ENCODE data around the gene PDHB. TPM values are rescaled to one million over a fixed set of nuclear protein-coding genes. Genes with fewer than 3 reads are reported as not detected.

PDHB gene
- polyA plus RNA-seq, 1 donor (not counting 4 experiments of a cell fraction or from before 2014, with no cell fraction given): 78.9 TPM

DNA sequence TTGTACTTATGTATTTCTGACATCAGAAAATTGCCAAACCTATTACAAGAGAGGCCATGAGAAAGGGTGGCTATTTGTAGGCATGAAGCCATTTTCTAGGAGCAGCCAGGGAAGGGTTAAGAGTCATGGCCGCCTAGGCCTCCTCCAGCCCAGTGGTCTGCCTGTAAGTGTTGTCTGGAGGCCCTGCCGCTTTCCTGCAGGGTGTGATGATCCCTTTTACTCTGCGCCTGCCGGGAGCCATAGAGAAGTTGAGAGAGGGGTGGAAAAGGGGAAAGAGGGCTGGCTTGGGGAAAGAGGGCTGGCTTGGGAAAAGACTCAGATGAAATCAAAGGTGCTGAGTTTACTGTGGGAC lies 29.2 kb upstream of the PDHB start:
- no peak for FAIRE-seq
- Histone ChIP-seq H3K27ac (ENCODE audit: control insufficient read depth, insufficient read depth, low read length) (no peak overlapping the region), H3K9ac (ENCODE audit: control insufficient read depth, extremely low read depth, insufficient read depth, low read length) (no peak overlapping the region), H3K27me3 (ENCODE audit: control insufficient read depth, extremely low read depth, insufficient read depth, low read length) (no peaks in the 10 kb centered on the region), H3K4me1 (ENCODE audit: control insufficient read depth, extremely low read depth, insufficient read depth, low read length) (peaks cover 5% of the 10 kb centered on the region), H3K9me3 (ENCODE audit: control insufficient read depth, low read depth, low read length) (no peaks in the 10 kb centered on the region), H3K4me2 (ENCODE audit: control insufficient read depth, extremely low read depth, insufficient read depth, low read depth, low read length) (no peak overlapping the region), H3K36me3 (ENCODE audit: control insufficient read depth in 2 of 2, extremely low read depth in 1 of 2, insufficient read depth in 2 of 2, low read length in 2 of 2) (no peaks in the 10 kb centered on the region), H4K20me1 (ENCODE audit: control insufficient read depth, extremely low read depth, insufficient read depth, low read length) (no peaks in the 10 kb centered on the region), H3K9me1 (ENCODE audit: control insufficient read depth, extremely low read depth, insufficient read depth, low read length) (no peaks in the 10 kb centered on the region), H3K4me3 (ENCODE audit: control insufficient read depth in 2 of 3, extremely low read depth in 1 of 3, insufficient read depth in 2 of 3, low read depth in 1 of 3, low read length in 3 of 3) (no peak overlapping the region), H3K79me2 (ENCODE audit: control insufficient read depth, insufficient read depth, low read length) (no peaks in the 10 kb centered on the region), H2AFZ (ENCODE audit: control insufficient read depth, low read length) (no peak overlapping the region)
- no peak for DNase-seq (ENCODE audit: low read depth, low spot score)
- no peak for TF ChIP-seq EZH2 (IDR thresholded peaks at IDR 0.05; ENCODE audit: low read length)
- TF ChIP-seq, protein P1, sequence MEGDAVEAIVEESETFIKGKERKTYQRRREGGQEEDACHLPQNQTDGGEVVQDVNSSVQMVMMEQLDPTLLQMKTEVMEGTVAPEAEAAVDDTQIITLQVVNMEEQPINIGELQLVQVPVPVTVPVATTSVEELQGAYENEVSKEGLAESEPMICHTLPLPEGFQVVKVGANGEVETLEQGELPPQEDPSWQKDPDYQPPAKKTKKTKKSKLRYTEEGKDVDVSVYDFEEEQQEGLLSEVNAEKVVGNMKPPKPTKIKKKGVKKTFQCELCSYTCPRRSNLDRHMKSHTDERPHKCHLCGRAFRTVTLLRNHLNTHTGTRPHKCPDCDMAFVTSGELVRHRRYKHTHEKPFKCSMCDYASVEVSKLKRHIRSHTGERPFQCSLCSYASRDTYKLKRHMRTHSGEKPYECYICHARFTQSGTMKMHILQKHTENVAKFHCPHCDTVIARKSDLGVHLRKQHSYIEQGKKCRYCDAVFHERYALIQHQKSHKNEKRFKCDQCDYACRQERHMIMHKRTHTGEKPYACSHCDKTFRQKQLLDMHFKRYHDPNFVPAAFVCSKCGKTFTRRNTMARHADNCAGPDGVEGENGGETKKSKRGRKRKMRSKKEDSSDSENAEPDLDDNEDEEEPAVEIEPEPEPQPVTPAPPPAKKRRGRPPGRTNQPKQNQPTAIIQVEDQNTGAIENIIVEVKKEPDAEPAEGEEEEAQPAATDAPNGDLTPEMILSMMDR (optimal IDR thresholded peaks at IDR 0.05 in 1 of 3, IDR thresholded peaks at IDR 0.05 in 1 of 3, conservative IDR thresholded peaks at IDR 0.05 in 1 of 3; ENCODE audit: extremely low read depth in 1 of 3, insufficient read depth in 2 of 3, low read length in 3 of 3): no peak
- dilution Hi-C loops (cut with MboI; ENCODE audit: extremely low pct_ligation_motif_present, low sequenced_read_pairs): no loop called here

GRCh38 chr3:58459160-58459559 lies 25.5 kb upstream of the PDHB start:
- Histone ChIP-seq H2AFZ (ENCODE audit: control insufficient read depth, low read length) (no peak overlapping the region), H3K4me1 (ENCODE audit: control insufficient read depth, extremely low read depth, insufficient read depth, low read length) (peaks cover 4% of the 10 kb centered on the region), H3K4me3 (ENCODE audit: control insufficient read depth in 2 of 3, extremely low read depth in 1 of 3, insufficient read depth in 2 of 3, low read depth in 1 of 3, low read length in 3 of 3) (no peak overlapping the region), H3K4me2 (ENCODE audit: control insufficient read depth, extremely low read depth, insufficient read depth, low read depth, low read length) (no peak overlapping the region), H3K36me3 (ENCODE audit: control insufficient read depth in 2 of 2, extremely low read depth in 1 of 2, insufficient read depth in 2 of 2, low read length in 2 of 2) (no peaks in the 10 kb centered on the region), H3K9me1 (ENCODE audit: control insufficient read depth, extremely low read depth, insufficient read depth, low read length) (no peaks in the 10 kb centered on the region), H3K79me2 (ENCODE audit: control insufficient read depth, insufficient read depth, low read length) (no peaks in the 10 kb centered on the region), H3K27ac (ENCODE audit: control insufficient read depth, insufficient read depth, low read length) (no peak overlapping the region), H4K20me1 (ENCODE audit: control insufficient read depth, extremely low read depth, insufficient read depth, low read length) (no peaks in the 10 kb centered on the region), H3K9me3 (ENCODE audit: control insufficient read depth, low read depth, low read length) (no peaks in the 10 kb centered on the region), H3K9ac (ENCODE audit: control insufficient read depth, extremely low read depth, insufficient read depth, low read length) (no peak overlapping the region), H3K27me3 (ENCODE audit: control insufficient read depth, extremely low read depth, insufficient read depth, low read length) (no peaks in the 10 kb centered on the region)
- FAIRE-seq: no peak
- dilution Hi-C loops (cut with MboI; ENCODE audit: extremely low pct_ligation_motif_present, low sequenced_read_pairs): no loop called here
- no peak for DNase-seq (ENCODE audit: low read depth, low spot score)
- no peak for TF ChIP-seq EZH2 (IDR thresholded peaks at IDR 0.05; ENCODE audit: low read length)
- TF ChIP-seq, protein P1 (optimal IDR thresholded peaks at IDR 0.05 in 1 of 3, IDR thresholded peaks at IDR 0.05 in 1 of 3, conservative IDR thresholded peaks at IDR 0.05 in 1 of 3; ENCODE audit: extremely low read depth in 1 of 3, insufficient read depth in 2 of 3, low read length in 3 of 3): no peak

Data from keratinocyte (primary cell).